Liver (tissue), 9 donors: ENCODE measurements around the gene MT1F. TPM values are rescaled to one million over a fixed set of nuclear protein-coding genes. Genes with fewer than 3 reads are reported as not detected.
A peak's percentile ranks its signal among the peaks of the same experiment; 100 is the strongest.

ENCODE experiments used
- DNase-seq: peaks from one replicate; pipeline ENCODE4 v3.0.0-alpha.2; 2017; ENCODE audit warnings: low spot score
- H3K27ac ChIP-seq, 2 donors: one replicate each; pipeline ENCODE4 v1.7.0; 2013; ENCODE audit warnings: inconsistent platforms in 2 of 2, low read length in 2 of 2, control low read depth in 1 of 2, low read depth in 1 of 2, mild to moderate bottlenecking in 1 of 2
- H3K27me3 ChIP-seq, 4 donors: one replicate each; pipeline versions ENCODE4 v1.6.1 to v1.7.0; 2013; ENCODE audit warnings: low read length in 3 of 4, inconsistent platforms in 1 of 4, mild to moderate bottlenecking in 1 of 4, moderate library complexity in 1 of 4; ENCODE audit not compliant: control insufficient read depth in 4 of 4, insufficient read depth in 4 of 4
- H3K36me3 ChIP-seq, 4 donors: one replicate each; pipeline versions ENCODE4 v1.6.1 to v1.7.0; 2013; ENCODE audit warnings: low read length in 3 of 4, mild to moderate bottlenecking in 3 of 4, low read depth in 1 of 4, moderate library complexity in 1 of 4; ENCODE audit not compliant: control insufficient read depth in 4 of 4, insufficient read depth in 3 of 4
- H3K4me1 ChIP-seq, 4 donors: one replicate each; pipeline versions ENCODE4 v1.6.1 to v1.7.0; 2013; ENCODE audit warnings: low read length in 3 of 4, mild to moderate bottlenecking in 3 of 4, moderate library complexity in 1 of 4; ENCODE audit not compliant: control insufficient read depth in 4 of 4, insufficient read depth in 4 of 4
- H3K4me3 ChIP-seq, 3 donors: one replicate each; pipeline versions ENCODE4 v1.6.1 to v1.7.0; 2013; ENCODE audit warnings: low read length in 3 of 3, control low read depth in 1 of 3, low read depth in 1 of 3, mild to moderate bottlenecking in 1 of 3
- H3K9ac ChIP-seq, 2 donors: one replicate each; pipeline ENCODE4 v1.7.0; 2013; ENCODE audit warnings: low read length in 2 of 2, mild to moderate bottlenecking in 2 of 2, moderate library complexity in 2 of 2, control low read depth in 1 of 2, low read depth in 1 of 2
- H3K9me3 ChIP-seq, 4 donors: one replicate each; pipeline versions ENCODE4 v1.6.1 to v1.7.0; 2013; ENCODE audit warnings: low read length in 3 of 4; ENCODE audit not compliant: control insufficient read depth in 4 of 4
- ATF3 ChIP-seq: IDR thresholded peaks from 2 replicates; pipeline ENCODE4 v1.6.1; 2016; ENCODE audit warnings: antibody characterized with exemption
- CTCF ChIP-seq: fragments of 150-350 bp; IDR thresholded peaks from 2 replicates; pipeline ENCODE4 v1.5.1; 2017; ENCODE audit warnings: improper control_type of control experiment, low read depth, low read length; ENCODE audit not compliant: missing input control
- FOXA1 ChIP-seq: IDR thresholded peaks from 2 replicates; pipeline ENCODE4 v1.6.1; 2016; ENCODE audit warnings: antibody characterized with exemption
- FOXA2 ChIP-seq: IDR thresholded peaks from 2 replicates; pipeline ENCODE4 v1.6.1; 2016; ENCODE audit warnings: antibody characterized with exemption
- HNF4A ChIP-seq, 2 donors: conservative IDR thresholded peaks; 2 replicates each; pipeline ENCODE4 v1.6.1; 2016; ENCODE audit warnings: antibody characterized with exemption in 2 of 2, mild to moderate bottlenecking in 2 of 2
- HNF4G ChIP-seq: IDR thresholded peaks from 2 replicates; pipeline ENCODE4 v1.6.1; 2016; ENCODE audit warnings: antibody characterized with exemption
- JUND ChIP-seq, 2 donors: IDR thresholded peaks; 2 replicates each; pipeline ENCODE4 v1.6.1; 2016; ENCODE audit warnings: antibody characterized with exemption in 2 of 2
- MAX ChIP-seq: IDR thresholded peaks from 2 replicates; pipeline ENCODE4 v1.6.1; 2016; ENCODE audit warnings: antibody characterized with exemption
- NR2F2 ChIP-seq: IDR thresholded peaks from 2 replicates; pipeline ENCODE4 v1.6.1; 2016; ENCODE audit warnings: antibody characterized with exemption
- RAD21 ChIP-seq, 2 donors: IDR thresholded peaks; 2 replicates each; pipeline ENCODE4 v1.6.1; 2016; ENCODE audit warnings: antibody characterized with exemption in 2 of 2, mild to moderate bottlenecking in 2 of 2
- REST ChIP-seq: IDR thresholded peaks from 2 replicates; pipeline ENCODE4 v1.6.1; 2016; ENCODE audit warnings: antibody characterized with exemption, mild to moderate bottlenecking
- RXRA ChIP-seq, 2 donors: IDR thresholded peaks; 2 replicates each; pipeline ENCODE4 v1.6.1; 2017 to 2018; ENCODE audit warnings: antibody characterized with exemption in 2 of 2, mild to moderate bottlenecking in 1 of 2
- SP1 ChIP-seq: IDR thresholded peaks from 2 replicates; pipeline ENCODE4 v1.6.1; 2018; ENCODE audit warnings: antibody characterized with exemption, mild to moderate bottlenecking
- YY1 ChIP-seq: IDR thresholded peaks from 2 replicates; pipeline ENCODE4 v1.6.1; 2016; ENCODE audit warnings: antibody characterized with exemption, mild to moderate bottlenecking
- WGBS: extraction: QIAGEN DNeasy Blood & Tissue Kit; methylation state at CpG from one replicate; pipeline ENCODE4 v1.1.7; 2013; 5-methylcytosine and 5-hydroxymethylcytosine counted together
- polyA plus RNA-seq, 2 donors: library from polyadenylated mRNA; stranded (reverse) in 1 of 2; unstranded in 1 of 2; fragments of 200-250 nt in 1 of 2; fragments of >200 nt in 1 of 2; fragmentation: Nextera tagmentation in 1 of 2; extraction: Ambion mirVana in 1 of 2; gene quantifications; one replicate each; pipeline versions ENCODE4 v1.2.1 to v1.2.3, GENCODE V29; 2013 to 2015
- total RNA-seq, 2 donors: library from RNA; depleted of rRNA; stranded (reverse); fragments of >200 nt; gene quantifications; one replicate each; pipeline ENCODE4 v1.2.3, GENCODE V29; 2014
- donor health status: healthy.
- donor health status: healthy.
- donor health status: healthy.
- donor health status: healthy.
- donor health status: healthy.

The MT1F gene
- total and polyA plus RNA-seq, 4 donors: 14.2 to 895 (median 134) TPM

GRCh38 chr16:56632156-56632847 is 25.5 kb upstream of the MT1F start, which contains the start of gene MT1M:
Gene MT1M (plus strand): TSS chr16:56632659. CDS start chr16:56632732, 73 bp downstream.
- DNase-seq: peak; percentile 64
- WGBS: under 1% methylated on average over 61 of the region's 61 CpGs
- Histone ChIP-seq H3K9me3 (no peaks in the 10 kb centered on the region), H3K4me3 (peak within 1 kb of the TSS; percentile 48 to 95 (median 93)), H3K27me3 (no peaks in the 10 kb centered on the region), H3K9ac (peak within 1 kb of the TSS; percentile 77 to 84), H3K27ac (peak within 1 kb of the TSS; percentile 84 to 87), H3K36me3 (no peaks in the 10 kb centered on the region), H3K4me1 (peaks cover 2 to 24% (median 7%) of the 10 kb centered on the region in 4 donors)
- TF ChIP-seq ATF3 (no peak), JUND (IDR thresholded peaks at IDR 0.05) (no peak), RXRA (IDR thresholded peaks at IDR 0.05) (peak; percentile 7 to 8), YY1 (peak; percentile 42), CTCF (no peak), NR2F2 (peak; percentile 7), FOXA2 (no peak), RAD21 (IDR thresholded peaks at IDR 0.05) (peak in 1 of 2 donors; percentile 30), FOXA1 (no peak), HNF4G (no peak), MAX (no peak), REST (no peak), SP1 (peak; percentile 80), HNF4A (conservative IDR thresholded peaks at IDR 0.05) (no peak)

GRCh38 chr16:56632848-56633365 is 24.9 kb upstream of the MT1F start:
- TF ChIP-seq MAX: no peak
- no peak for TF ChIP-seq FOXA2
- DNase-seq: no peak
- peaks cover 2 to 27% (median 7%) of the 10 kb centered on the region in 4 donors for H3K4me1 ChIP-seq
- H3K9me3 ChIP-seq: no peaks in the 10 kb centered on the region
- peak overlapping the region; percentile 48 to 95 (median 93) for H3K4me3 ChIP-seq
- peak overlapping the region; percentile 84 to 87 for H3K27ac ChIP-seq
- peak overlapping the region; percentile 77 to 84 for H3K9ac ChIP-seq
- no peaks in the 10 kb centered on the region for H3K36me3 ChIP-seq
- 49% methylated on average over 6 of the region's 6 CpGs for WGBS
- H3K27me3 ChIP-seq: no peaks in the 10 kb centered on the region
